GM18867 (cell line): Measurements from ENCODE around the gene KRTAP10-3.
"Not testable (repeated sequence)": the region's sequence is repeated elsewhere in the genome, so short reads cannot be mapped to it uniquely, and the experiment has no call there.

Experiments used
- ATAC-seq: cut with Tn5 transposase; IDR thresholded peaks from one replicate; pipeline ENCODE4 v1.9.1; 2021; ENCODE audit warnings: mild to moderate bottlenecking, moderate library complexity; ENCODE audit not compliant: unreplicated experiment

KRTAP10-3 gene

DNA sequence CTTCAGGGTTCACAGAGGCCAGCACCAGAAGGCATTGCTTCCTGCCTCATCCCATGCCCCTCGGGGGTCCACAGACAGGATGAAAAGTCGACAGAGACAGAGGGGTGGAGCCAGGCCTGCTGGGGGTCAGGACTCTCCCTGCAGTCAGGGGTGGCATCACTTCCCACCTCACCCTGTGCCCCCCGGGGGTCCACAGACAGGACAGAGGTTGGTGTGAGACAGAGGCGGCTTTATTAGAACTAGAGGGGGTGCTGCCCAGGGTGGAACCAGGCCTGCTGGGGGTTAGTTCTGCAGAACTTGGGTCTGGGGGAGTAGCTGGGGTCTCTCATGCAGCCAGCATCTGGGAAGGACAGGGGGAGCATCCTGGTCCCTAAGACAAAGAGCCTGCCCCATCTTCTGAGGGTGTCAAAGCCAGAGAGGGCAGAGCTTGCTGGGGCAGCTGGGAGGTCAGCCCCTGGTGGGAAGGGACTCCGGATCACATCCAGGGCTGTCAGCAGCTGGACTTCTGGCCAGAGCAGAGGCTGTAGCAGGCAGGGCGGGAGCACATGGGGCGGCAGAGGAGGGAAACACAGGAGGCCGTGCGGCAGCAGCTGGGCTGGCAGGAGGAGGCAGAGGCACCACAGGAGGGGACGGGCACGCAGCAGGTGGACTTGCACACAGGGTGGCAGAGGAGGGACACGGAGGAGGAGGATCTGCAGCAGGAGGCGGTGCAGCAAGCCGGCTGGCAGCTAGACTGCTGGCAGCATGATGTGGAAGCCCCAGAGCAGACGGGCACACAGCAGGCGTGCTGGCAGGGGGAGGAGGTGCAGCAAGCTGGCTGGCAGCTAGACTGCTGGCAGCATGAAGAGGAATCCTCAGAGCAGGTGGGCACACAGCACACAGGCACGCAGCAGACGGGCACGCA lies 32.6 kb upstream of the KRTAP10-3 start:
- ATAC-seq, result not testable (repeated sequence)

DNA sequence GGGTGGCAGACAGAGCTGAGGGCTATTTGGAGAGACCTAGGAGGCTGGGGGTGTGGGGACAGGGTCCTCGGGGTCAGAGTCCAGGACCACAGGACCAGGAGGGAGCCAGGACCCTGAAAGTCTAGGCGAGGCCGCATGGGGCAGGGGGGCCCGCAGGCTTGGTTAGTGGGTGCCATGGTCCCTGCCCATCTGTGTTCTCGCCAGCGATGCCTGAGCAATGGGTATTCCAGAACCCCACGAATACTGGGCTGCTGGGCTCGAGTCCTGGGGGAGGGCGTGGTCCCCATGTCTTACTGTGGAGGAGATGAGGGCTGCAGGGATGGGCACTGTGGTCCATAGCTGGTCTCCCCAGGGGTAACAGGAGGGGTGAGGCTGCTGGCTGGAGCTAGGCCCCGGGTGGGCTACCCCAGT lies 31.7 kb upstream of the KRTAP10-3 start:
- ATAC-seq, result no peak

DNA sequence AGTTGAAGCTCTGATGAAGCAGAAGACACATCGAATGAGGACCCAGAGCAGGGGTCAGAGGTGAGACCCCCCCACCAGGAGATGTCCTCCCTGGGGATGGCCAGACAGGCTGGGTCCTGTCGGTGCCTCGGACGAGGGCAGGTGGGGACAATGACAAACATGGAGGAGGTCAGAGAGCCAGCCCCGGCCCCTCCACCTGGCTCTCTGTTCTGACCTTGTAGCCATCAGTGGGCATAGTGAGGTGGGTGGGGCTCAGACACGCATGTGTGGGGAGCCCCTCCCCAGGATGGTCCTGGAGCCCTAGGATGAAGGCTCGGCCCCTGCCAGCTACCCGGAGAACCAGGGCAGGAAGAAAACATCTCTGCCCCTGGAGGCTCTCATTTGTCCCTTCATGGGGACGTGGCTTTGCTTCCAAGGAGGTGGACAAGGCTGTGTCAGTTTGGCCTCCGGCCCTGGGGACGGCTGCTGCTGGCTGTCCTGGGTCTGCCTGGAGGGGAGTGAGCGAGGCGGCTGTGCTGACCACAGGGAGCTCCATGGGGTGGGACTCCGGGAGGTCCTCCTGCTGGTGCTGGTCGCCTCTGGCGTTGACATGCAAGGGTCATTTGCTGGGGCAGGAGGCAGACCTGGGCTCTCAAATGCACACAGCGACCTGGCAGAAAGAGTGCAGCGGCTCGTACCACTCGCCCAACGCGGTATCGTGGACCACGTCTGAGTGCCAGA lies 31.2 kb upstream of the KRTAP10-3 start:
- ATAC-seq, result no peak

DNA sequence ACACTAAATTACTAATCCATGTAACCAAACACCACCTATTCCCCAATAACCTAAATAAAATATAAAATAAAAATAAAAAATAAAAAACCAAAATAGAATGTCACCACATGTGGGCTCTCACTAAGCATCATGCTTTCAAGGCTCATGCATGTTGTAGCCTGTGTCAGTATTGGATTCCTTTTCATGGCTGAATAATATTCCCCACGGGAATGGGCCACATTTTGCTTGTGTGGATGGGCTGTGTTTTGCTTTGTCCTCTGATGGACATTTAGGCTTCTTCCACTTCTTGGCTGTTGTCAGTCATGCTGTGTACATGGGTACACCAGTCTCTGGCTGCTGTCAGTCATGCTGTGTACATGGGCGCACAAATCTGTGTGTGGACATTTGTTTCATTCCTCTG lies 30.5 kb upstream of the KRTAP10-3 start:
- no peak for ATAC-seq

DNA sequence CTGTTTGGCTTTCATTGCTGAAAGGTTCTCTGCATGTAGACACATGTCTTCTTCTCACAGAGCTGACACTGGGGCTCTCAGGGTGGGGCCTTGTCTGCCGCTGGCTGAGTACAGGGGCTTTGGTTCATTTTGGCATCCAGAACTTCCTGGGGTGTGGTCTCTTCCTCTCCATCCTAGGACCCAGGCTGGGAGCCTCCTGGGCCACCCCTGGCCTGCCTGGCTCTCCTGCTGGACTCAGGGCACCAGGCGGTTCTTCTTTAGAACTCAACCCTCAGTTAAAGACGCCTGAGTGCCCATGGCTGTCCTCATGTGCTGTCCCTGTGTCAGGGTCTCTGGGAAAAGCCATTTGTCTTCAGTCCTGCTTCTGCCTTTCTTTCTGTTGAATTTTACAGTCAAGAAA lies 27.3 kb upstream of the KRTAP10-3 start:
- ATAC-seq, result no peak

DNA sequence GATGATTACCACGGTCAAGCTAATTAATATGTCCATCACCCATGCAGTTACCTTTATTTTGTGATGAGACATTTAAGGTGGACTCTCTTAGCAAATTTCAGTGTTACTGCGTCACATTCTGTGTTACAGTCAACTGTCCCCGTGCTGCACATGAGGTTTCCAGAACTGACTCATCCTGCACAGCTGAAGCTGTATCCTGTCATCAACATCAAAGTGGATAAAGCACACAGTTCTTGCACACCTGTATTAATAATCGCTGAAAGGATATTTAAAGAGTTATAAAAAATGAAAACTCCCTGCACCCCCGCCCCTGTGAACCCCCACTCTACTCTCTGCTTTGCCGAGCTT lies 25.2 kb upstream of the KRTAP10-3 start:
- ATAC-seq, result no peak

DNA sequence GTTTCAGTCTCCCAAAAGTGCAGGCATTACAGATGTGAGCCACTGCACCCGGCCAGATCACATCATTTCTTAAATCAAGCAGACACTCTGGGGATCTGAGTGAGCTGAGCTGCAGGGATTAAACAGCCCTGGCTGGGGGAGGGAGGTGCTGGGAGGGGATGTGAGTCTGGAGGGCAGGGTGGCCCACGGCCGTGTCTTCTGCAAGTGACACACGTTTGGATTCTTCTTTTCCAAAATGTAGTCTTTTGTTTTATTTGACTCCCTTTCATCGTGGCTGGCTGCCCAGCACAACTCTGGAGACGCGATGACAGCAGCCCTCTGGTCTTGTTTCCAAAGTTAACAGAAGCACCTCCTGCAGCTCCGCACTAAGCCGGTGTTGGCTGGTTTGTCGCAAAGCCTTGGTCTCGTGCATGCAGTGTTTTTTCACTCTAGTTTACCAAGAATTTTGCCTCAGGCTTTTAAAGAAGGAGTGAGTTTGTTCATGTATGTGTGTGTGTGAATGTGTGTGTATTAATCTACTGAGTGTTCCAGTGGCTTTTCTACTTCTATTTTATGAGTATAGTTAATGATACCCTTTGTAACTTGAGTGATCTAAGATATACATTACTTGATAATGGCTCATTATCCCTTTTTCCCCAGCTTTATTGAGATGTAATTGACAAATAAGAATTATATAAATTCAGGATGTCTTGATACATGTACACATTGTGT lies 24.6 kb upstream of the KRTAP10-3 start:
- no peak for ATAC-seq

DNA sequence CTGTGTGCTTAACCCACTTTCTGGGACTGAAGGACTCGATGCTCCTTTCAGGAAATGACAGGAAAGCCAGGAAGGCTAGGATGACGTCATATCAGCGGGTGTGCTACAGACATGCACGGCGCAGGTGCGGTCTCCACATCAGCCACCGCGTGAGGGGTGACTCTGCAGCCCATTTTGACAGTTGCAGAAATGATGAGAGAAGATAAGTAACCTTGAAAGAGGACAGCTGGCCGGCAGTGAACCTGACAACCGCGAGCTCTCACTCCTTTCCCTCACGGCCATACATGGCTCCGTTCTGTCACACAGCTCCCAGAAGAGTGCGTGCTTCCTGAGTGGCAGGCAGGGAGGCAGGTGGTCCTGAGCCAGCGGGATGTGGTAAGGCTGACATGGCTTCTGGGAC lies 23.5 kb upstream of the KRTAP10-3 start:
- no peak for ATAC-seq

DNA sequence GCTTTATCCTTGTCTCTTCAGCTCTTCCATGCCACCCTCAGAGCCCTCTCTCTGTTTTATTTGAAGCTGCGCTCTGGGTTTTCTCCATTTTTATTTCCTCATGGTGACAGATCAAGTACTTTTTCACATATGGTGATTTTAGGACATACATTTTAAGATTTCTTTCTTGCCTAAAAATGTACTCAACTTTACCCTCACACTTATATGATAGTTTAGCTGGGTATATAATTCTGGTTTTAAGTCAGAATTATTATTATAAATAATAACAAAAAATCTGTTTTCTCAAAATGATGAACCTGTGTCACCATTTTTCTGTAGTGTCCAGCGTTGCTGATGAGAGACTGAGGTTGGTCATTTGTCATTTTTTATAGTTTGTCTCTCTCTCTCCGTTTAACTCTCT lies 22.6 kb upstream of the KRTAP10-3 start:
- no peak for ATAC-seq

DNA sequence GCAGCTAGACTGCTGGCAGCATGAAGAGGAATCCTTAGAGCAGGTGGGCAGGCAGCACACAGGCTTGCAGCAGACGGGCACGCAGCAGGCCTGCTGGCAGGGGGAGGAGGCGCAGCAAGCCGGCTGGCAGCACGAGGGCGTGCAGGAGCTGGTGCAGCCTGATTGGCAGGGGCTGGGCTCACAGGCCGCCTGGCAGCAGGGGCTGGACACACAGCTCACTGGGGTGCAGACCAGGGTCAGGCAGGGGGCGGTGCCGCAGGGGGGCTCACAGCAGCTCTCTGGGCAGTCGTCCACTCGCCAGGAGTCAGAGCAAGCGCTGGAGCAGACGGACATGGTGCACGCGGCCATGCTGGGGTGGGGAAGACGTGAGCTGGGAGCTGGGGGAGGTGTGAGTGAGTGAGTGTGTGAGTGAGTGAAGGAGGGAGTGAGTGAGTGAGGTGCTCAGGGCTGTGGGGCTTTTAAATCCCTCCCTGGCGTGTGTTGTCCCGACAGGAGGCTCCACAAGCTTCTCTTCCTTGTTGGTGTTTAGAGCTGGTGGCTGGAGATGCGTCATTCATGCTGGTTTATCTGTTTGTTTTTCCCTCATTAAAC lies 21.7 kb upstream of the KRTAP10-3 start, which contains the start of gene KRTAP10-5:
KRTAP10-5 (minus strand) TSS at position 374 of the 591 bp plus-strand sequence; CDS start at position 348, 26 bp downstream.
- ATAC-seq, result not testable (repeated sequence)

DNA sequence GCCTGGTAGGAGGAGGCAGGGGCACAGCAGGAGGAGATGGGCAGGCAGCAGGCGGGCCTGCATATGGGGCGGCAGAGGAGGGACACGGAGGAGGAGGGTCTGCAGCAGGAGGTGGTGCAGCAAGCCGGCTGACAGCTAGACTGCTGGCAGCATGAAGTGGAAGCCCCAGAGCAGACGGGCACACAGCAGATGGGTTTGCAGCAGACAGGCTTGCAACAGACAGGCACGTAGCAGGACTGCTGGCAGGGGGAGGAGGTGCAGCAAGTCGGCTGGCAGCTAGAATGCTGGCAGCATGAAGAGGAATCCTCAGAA lies 21.2 kb upstream of the KRTAP10-3 start:
- no peak for ATAC-seq

DNA sequence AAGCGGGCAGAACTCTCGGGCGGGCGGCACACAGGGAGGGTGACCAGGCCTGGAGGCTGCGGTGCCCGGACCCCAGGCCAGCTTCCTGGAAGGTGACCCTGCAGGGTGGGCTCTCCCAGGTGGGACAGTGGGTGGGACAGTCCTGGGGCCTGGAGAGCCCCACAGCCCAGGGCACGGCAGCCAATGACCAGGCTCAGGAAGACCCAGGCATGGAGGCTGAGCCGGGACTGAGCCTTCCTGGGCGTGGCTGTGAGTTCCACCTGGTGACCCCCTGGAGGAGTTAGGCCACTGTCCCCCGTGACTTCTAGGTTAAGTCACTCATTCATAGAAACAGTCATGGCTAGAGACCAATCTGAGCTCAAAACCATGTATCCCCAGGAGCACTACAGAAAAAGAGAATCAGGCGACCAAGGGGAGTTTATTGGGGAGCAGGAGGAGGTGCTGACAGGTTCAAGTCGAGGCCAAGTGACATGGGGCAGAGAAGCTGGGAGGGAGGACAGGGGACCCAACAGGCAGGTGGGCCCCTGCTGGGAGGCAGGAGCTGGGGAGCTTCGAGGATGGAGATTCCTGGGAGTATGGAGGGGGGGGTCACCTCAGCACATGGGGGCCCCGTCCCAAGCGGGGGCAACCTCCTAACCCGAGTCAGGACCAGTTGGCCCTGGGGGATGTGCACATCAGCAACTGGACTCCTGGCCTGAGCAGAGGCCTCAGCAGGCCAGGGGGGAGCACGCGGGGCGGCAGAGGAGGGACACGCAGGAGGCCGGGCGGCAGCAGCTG lies 20.6 kb upstream of the KRTAP10-3 start:
- no peak for ATAC-seq

DNA sequence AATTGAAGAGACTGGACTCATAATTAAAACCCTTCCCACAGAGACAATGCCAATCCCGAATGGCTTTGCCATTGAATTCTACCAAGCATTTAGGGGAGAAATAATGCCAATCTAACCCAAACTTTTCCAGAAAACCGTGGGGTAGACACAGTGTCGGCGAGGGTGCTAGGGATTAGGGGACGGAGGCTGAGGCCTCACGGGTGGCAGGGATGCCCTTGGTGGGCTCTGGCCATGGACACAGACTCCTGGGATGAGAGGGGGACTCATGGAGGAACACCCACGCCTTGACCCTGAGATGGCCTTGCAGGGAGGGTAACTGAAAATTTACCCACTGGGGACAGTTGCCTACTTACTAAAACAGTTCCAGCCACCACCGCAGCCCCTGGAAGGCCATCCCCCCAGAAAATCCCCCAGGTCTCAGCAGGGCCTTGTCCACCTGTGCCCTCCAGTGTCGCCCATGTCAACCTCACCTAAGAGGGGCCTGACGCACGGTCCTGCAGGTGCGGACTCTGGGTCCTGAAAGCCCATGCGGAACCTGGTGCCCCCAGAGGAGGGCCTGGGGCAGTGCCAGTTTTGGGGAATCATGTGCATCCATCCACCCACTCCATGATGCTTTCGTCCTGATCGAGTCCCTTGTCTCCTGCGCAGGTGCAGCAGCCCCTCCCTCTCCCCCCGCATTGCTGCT lies 19.9 kb upstream of the KRTAP10-3 start:
- ATAC-seq, result no peak

DNA sequence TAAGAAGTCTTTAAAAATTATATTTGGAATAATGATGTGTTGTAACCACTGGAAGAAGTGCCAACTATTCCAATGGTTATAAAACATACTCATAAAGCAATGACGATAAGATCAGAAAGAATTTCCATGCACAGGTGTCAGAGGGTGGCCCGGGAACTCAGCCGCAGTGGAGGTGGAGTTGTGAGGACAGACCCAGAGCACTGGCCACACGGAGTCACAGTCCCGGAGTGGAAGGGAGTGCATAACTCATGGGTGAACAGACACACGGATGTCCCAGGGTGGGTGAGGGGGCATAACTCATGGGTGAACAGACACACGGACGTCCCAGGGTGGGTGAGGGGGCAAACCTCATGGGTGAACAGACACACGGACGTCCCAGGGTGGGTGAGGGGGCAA lies 17.4 kb upstream of the KRTAP10-3 start:
- ATAC-seq, result no peak

DNA sequence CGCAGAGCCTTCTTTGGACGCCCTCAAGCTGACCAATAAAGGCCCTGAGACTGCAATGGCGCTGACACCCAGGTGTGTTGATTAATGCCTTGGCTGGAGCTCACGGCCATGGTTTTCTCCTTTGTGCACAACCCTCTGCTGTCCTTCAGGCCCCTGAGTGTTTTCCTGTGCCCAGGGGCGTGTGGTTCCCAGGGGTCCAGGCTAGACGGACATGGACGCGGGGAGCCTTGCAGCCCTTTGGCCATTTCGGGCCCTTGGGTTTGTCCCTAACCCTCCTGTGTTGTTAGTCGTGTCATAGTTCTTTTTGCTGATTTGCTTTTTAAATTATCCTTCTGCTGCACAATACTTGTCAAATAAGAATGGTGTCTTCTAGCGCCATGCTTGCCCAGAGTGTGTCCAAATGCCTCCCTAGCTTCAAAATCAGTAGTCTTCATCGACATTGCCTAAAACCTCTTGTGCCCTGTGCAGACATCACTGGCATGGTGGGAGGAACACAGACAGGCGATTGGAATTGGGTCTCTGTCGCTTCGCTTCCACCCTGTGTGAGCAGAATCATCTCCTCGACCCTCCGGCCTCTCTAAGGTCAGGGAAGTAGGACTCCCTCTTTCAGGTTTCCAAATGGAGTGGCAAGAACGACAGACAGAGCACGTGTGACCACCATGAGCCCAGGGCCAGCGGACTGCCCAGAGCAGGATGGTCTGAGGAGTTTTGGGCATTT lies 16.9 kb upstream of the KRTAP10-3 start:
- no peak for ATAC-seq

DNA sequence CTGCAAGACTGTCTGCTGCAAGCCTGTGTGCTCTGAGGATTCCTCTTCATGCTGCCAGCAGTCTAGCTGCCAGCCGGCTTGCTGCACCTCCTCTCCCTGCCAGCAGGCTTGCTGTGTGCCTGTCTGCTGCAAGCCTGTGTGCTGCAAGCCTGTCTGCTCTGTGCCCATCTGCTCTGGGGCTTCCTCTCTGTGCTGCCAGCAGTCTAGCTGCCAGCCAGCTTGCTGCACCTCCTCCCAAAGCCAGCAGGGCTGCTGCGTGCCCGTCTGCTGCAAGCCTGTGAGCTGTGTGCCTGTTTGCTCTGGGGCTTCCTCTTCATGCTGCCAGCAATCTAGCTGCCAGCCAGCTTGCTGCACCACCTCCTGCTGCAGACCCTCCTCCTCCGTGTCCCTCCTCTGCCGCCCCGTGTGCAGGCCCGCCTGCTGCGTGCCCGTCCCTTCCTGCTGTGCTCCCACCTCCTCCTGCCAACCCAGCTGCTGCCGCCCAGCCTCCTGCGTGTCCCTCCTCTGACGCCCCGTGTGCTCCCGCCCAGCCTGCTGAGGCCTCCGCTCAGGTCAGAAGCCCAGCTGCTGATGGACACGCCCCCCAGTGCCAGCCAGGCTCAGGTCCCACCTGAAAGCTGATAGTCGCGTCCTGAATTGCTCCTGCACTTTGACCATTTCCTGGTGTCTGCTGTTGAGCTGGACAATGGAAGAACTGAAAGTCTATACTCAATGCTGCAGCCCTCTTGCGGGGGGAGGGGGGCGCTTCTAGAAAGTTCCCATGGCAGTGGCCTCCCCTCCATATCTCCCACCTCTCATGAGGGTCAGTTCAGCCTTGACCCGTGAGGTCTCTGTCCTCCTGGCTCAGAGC lies 16.1 kb upstream of the KRTAP10-3 start:
- ATAC-seq, result no peak

DNA sequence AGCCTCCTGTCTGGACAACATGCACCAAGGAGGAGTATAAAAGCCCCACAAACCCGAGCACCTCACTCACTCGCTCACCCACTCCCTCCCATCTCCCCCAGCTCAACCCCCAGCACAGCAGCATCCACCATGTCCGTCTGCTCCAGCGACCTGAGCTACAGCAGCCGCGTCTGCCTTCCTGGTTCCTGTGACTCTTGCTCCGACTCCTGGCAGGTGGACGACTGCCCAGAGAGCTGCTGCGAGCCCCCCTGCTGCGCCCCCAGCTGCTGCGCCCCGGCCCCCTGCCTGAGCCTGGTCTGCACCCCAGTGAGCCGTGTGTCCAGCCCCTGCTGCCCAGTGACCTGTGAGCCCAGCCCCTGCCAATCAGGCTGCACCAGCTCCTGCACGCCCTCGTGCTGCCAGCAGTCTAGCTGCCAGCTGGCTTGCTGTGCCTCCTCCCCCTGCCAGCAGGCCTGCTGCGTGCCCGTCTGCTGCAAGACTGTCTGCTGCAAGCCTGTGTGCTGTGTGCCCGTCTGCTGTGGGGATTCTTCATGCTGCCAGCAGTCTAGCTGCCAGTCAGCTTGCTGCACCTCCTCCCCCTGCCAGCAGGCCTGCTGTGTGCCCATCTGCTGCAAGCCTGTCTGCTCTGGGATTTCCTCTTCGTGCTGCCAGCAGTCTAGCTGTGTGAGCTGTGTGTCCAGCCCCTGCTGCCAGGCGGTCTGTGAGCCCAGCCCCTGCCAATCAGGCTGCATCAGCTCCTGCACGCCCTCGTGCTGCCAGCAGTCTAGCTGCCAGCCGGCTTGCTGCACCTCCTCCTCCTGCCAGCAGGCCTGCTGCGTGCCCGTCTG lies 15.2 kb upstream of the KRTAP10-3 start, which contains the start of gene KRTAP10-4:
KRTAP10-4 (plus strand) TSS at position 100 of the 827 bp plus-strand sequence; CDS start at position 130, 30 bp downstream.
- not testable (repeated sequence) for ATAC-seq
